Adrenal gland (tissue), 5 donors: ENCODE measurements around the gene ARID2.
A peak's percentile ranks its signal among the peaks of the same experiment; 100 is the strongest.

ENCODE experiments used
- POLR2A ChIP-seq, 2 donors: fragments of 450-650 bp; IDR thresholded peaks; one replicate each; pipeline ENCODE4 v1.6.1; 2017; ENCODE audit warnings: antibody characterized with exemption in 2 of 2, mild to moderate bottlenecking in 2 of 2, moderate library complexity in 1 of 2
- TF ChIP-seq, protein P1 (sequence below), 6 experiments: fragments of 450-650 bp in 4 of 6; fragments of 200-600 bp in 2 of 6; sonication (generic) in 1 of 6; IDR thresholded peaks; 1 replicate in 5 of 6; 2 replicates in 1 of 6; pipeline versions ENCODE4 v1.5.1 to v1.8.0; 2016 to 2021; ENCODE audit warnings: antibody characterized with exemption in 6 of 6, mild to moderate bottlenecking in 2 of 6, moderate library complexity in 1 of 6
- donor health status: DM: no; HTN: no; CAD: no.

- TF ChIP-seq, protein P1, sequence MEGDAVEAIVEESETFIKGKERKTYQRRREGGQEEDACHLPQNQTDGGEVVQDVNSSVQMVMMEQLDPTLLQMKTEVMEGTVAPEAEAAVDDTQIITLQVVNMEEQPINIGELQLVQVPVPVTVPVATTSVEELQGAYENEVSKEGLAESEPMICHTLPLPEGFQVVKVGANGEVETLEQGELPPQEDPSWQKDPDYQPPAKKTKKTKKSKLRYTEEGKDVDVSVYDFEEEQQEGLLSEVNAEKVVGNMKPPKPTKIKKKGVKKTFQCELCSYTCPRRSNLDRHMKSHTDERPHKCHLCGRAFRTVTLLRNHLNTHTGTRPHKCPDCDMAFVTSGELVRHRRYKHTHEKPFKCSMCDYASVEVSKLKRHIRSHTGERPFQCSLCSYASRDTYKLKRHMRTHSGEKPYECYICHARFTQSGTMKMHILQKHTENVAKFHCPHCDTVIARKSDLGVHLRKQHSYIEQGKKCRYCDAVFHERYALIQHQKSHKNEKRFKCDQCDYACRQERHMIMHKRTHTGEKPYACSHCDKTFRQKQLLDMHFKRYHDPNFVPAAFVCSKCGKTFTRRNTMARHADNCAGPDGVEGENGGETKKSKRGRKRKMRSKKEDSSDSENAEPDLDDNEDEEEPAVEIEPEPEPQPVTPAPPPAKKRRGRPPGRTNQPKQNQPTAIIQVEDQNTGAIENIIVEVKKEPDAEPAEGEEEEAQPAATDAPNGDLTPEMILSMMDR (IDR thresholded peaks at IDR 0.05), result no peak
- TF ChIP-seq POLR2A (IDR thresholded peaks at IDR 0.05), result peak in 1 of 2 donors; percentile 17
Measured at GRCh38 chr12:45732250-45732649, 2.7 kb downstream of the ARID2 start.
